Osteoblast (primary cell): Measurements from ENCODE around the gene AKAP13. TPM values are rescaled to one million over a fixed set of nuclear protein-coding genes. Genes with fewer than 3 reads are reported as not detected.

Source experiments
- DNase-seq: peaks from one replicate; pipeline ENCODE4 v3.0.0; 2011; ENCODE audit warnings: low spot score, mixed read lengths; ENCODE audit not compliant: insufficient read length; ENCODE audit errors: missing footprints
- H2AFZ ChIP-seq: 2 replicates; pipeline ENCODE4 v1.6.0; 2011; ENCODE audit warnings: mild to moderate bottlenecking, low read length
- H3K27ac ChIP-seq: 2 replicates; pipeline ENCODE4 v1.5.1; 2011; ENCODE audit warnings: mild to moderate bottlenecking, low read depth, low read length, moderate library complexity
- H3K27me3 ChIP-seq: 2 replicates; pipeline ENCODE4 v1.6.0; 2012; ENCODE audit warnings: mild to moderate bottlenecking, control low read depth, inconsistent platforms, low read length, moderate library complexity; ENCODE audit not compliant: insufficient read depth
- H3K36me3 ChIP-seq: 2 replicates; pipeline ENCODE4 v1.5.1; 2011; ENCODE audit warnings: mild to moderate bottlenecking, low read length, control low read depth, moderate library complexity; ENCODE audit not compliant: insufficient read depth
- H3K4me1 ChIP-seq: 2 replicates; pipeline ENCODE4 v1.5.1; 2011; ENCODE audit warnings: mild to moderate bottlenecking, low read length, control low read depth, moderate library complexity; ENCODE audit not compliant: insufficient read depth
- H3K4me2 ChIP-seq: 2 replicates; pipeline ENCODE4 v1.6.0; 2011; ENCODE audit warnings: mild to moderate bottlenecking, low read length; ENCODE audit not compliant: insufficient read depth
- H3K4me3 ChIP-seq: fragments of 200-600 bp; sonication (generic); 3 replicates; pipeline ENCODE4 v1.5.1; 2012; ENCODE audit warnings: mild to moderate bottlenecking, low read length, inconsistent platforms; ENCODE audit not compliant: insufficient read depth
- H3K79me2 ChIP-seq: 2 replicates; pipeline ENCODE4 v1.6.0; 2012; ENCODE audit warnings: mild to moderate bottlenecking, low read length, control low read depth, inconsistent platforms; ENCODE audit not compliant: insufficient read depth
- H3K9me3 ChIP-seq: 2 replicates; pipeline ENCODE4 v1.5.1; 2011; ENCODE audit warnings: low read depth, low read length, control low read depth
- H4K20me1 ChIP-seq: 2 replicates; pipeline ENCODE4 v1.6.0; 2012; ENCODE audit warnings: mild to moderate bottlenecking, low read length, control low read depth; ENCODE audit not compliant: insufficient read depth
- total RNA-seq: library from RNA; depleted of rRNA; stranded (reverse); fragments of >200 nt; gene quantifications from 2 replicates; pipeline ENCODE4 v1.2.3, GENCODE V29; 2012
- TF ChIP-seq, protein P1 (sequence below): IDR thresholded peaks from 2 replicates; pipeline ENCODE4 v1.5.1; 2011; ENCODE audit warnings: mild to moderate bottlenecking, low read depth, low read length, moderate library complexity; ENCODE audit errors: extremely low read depth

Gene AKAP13
- total RNA-seq, 1 donor, result 77.1 TPM

DNA sequence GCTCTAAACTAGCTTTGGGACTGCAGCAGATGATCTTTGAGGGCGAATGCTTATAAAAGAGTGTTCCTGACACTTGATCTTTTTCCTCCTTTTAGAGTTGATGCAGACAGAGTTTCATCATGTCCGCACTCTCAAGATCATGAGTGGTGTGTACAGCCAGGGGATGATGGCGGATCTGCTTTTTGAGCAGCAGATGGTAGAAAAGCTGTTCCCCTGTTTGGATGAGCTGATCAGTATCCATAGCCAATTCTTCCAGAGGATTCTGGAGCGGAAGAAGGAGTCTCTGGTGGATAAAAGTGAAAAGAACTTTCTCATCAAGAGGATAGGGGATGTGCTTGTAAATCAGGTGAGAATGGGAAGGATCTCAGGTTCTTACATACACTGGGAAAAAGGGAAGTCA is 338.6 kb downstream of the AKAP13 start:
- TF ChIP-seq, protein P1, sequence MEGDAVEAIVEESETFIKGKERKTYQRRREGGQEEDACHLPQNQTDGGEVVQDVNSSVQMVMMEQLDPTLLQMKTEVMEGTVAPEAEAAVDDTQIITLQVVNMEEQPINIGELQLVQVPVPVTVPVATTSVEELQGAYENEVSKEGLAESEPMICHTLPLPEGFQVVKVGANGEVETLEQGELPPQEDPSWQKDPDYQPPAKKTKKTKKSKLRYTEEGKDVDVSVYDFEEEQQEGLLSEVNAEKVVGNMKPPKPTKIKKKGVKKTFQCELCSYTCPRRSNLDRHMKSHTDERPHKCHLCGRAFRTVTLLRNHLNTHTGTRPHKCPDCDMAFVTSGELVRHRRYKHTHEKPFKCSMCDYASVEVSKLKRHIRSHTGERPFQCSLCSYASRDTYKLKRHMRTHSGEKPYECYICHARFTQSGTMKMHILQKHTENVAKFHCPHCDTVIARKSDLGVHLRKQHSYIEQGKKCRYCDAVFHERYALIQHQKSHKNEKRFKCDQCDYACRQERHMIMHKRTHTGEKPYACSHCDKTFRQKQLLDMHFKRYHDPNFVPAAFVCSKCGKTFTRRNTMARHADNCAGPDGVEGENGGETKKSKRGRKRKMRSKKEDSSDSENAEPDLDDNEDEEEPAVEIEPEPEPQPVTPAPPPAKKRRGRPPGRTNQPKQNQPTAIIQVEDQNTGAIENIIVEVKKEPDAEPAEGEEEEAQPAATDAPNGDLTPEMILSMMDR, result no peak
- H3K36me3 ChIP-seq, result peaks cover 60% of the 10 kb centered on the region

DNA sequence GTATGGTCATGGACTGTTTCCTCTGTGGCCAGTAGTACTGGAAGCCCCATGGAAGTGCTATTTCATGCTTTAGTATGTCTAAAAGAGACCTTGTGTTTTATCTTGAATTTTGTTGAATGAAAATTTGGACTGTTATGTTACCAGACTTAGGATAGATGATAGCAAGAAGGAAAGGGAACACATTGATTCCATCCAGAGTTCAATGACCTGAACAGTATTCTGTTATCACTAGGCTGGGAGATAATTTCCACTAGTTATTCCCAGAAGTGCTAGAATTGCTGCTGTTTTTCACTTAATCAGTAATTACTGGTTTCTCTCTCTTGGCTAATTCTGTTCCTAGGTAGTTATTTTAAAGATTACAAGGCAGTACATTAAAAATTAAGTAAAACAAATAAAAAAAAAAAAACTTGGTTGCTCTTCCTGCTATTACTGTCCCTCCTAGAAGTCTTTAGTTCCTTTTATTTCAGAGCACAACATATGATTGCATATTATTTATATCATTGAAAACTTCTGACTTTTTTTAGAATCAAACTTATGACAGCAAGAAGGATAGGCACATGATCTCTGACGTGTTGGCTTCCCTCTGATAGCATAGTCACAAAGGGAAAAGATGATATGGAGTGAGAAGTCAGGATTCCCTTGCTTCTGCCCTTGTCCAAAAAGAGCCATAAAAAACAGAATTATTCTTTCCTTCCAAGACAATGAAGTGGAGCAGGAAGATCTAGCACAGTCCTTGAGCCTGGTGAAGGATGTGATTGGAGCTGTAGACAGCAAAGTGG is 342.2 kb downstream of the AKAP13 start:
- Histone ChIP-seq H4K20me1 (no peaks in the 10 kb centered on the region), H3K27me3 (no peaks in the 10 kb centered on the region), H2AFZ (no peak overlapping the region), H3K79me2 (no peaks in the 10 kb centered on the region), H3K4me1 (peaks cover 31% of the 10 kb centered on the region), H3K9me3 (no peaks in the 10 kb centered on the region), H3K4me3 (no peak overlapping the region), H3K27ac (no peak overlapping the region), H3K36me3 (peaks cover 51% of the 10 kb centered on the region), H3K4me2 (no peak overlapping the region)
- TF ChIP-seq, protein P1, result no peak
- DNase-seq, result no peak

More for the DNA sequence above, 338.6 kb downstream of the AKAP13 start:
- H3K27me3 ChIP-seq, result no peaks in the 10 kb centered on the region
- H3K4me3 ChIP-seq, result no peak overlapping the region
- no peak overlapping the region for H3K27ac ChIP-seq
- H3K4me2 ChIP-seq, result no peak overlapping the region
- H4K20me1 ChIP-seq, result no peaks in the 10 kb centered on the region
- H3K9me3 ChIP-seq, result no peaks in the 10 kb centered on the region
- H3K4me1 ChIP-seq, result no peaks in the 10 kb centered on the region
- no peak for DNase-seq
- no peaks in the 10 kb centered on the region for H3K79me2 ChIP-seq
- H2AFZ ChIP-seq, result no peak overlapping the region

DNA sequence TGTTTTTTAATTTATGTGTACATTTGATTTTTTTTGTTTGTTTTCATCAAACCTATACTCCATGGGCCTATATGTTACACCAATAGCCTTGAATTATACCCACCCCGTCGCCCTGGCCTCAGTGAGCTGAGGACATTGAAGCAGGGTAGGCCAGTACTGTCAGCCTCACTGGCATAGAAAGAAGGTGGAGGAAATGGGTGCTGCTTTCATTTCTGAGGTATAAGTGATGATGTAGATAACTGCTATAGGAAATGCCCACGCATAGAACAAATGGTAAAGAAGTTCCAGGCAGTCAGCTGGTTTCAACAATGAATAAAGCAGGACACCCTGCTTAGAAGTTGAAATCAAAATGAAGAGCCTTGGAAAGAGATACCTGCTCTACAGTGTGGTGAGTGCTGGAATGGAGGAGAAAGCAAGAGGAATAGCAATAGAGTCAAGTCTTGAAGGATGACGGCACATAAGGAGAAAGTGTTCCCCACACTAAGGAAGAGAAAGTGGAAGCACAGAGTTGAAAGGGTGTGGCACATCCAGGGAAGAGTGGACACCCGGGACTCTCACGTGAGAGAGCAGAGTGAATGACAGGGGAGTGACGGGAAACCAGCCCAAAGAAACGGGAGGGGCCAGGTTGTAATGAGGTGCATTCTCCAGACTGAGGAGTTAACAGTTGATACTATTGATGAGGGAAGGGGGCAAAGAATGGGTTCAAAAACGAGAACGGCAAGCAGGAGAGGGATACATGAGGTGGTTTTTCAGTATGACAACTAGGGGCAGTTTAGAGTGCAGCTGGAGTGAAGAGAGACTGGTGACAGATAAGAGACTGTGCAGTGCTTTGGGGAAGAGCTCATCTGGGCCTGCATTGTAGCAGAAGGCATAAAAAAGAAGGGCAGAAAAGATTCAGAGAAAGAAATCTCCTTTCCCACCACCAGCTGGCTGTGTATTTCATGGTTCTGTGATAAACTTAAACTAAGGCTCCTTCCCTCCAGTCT is 343.9 kb downstream of the AKAP13 start:
- Histone ChIP-seq H3K4me3 (no peak overlapping the region), H3K27me3 (no peaks in the 10 kb centered on the region), H3K4me2 (no peak overlapping the region), H4K20me1 (no peaks in the 10 kb centered on the region), H3K9me3 (no peaks in the 10 kb centered on the region), H3K4me1 (peaks cover 31% of the 10 kb centered on the region), H3K36me3 (peaks cover 42% of the 10 kb centered on the region), H3K79me2 (no peaks in the 10 kb centered on the region), H2AFZ (no peak overlapping the region), H3K27ac (no peak overlapping the region)
- no peak for DNase-seq
- TF ChIP-seq, protein P1, result no peak

DNA sequence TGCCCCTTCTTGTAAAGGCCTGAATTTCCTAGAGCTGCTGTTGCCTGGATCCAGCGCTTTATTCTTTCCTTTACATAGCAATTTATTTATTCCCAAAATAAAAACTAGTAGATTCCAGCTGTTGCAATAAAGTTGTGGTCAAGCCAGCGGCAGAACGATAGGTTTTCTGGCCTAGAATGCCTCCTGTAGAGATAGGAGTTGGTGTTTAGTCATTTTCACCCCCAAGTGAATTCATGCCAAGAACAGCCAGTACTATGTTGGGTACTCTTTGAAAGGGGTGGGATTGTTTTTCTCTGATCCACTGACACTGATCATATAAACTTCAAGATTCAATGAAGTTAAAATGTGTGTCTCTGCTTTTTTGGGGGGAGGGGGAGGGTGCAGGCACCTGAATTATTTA is 344.6 kb downstream of the AKAP13 start:
- TF ChIP-seq, protein P1, result no peak
- Histone ChIP-seq H3K4me2 (no peak overlapping the region), H3K36me3 (peaks cover 36% of the 10 kb centered on the region), H3K27me3 (no peaks in the 10 kb centered on the region), H3K9me3 (no peaks in the 10 kb centered on the region), H3K79me2 (no peaks in the 10 kb centered on the region), H2AFZ (no peak overlapping the region), H4K20me1 (no peaks in the 10 kb centered on the region), H3K4me3 (no peak overlapping the region), H3K27ac (no peak overlapping the region), H3K4me1 (peaks cover 31% of the 10 kb centered on the region)
- no peak for DNase-seq
